H9 (cell line): ENCODE data around the gene TANC2. TPM values are rescaled to one million over a fixed set of nuclear protein-coding genes. Genes with fewer than 3 reads are reported as not detected.

Experiments
- DNase-seq: peaks from one replicate; pipeline ENCODE4 v3.0.0-alpha.2; 2017
- H2AFZ ChIP-seq: one replicate; pipeline ENCODE4 v1.6.1; 2013; ENCODE audit warnings: mild to moderate bottlenecking, low read length, control low read depth, moderate library complexity
- H2AK5ac ChIP-seq: 2 replicates; pipeline ENCODE4 v1.6.1; 2013; ENCODE audit warnings: low read length, control low read depth, mixed read lengths; ENCODE audit not compliant: insufficient read length
- H2BK120ac ChIP-seq: one replicate; pipeline ENCODE4 v1.6.1; 2013; ENCODE audit warnings: low read depth, mild to moderate bottlenecking, low read length, control low read depth, inconsistent platforms; ENCODE audit not compliant: poor library complexity, severe bottlenecking
- H2BK12ac ChIP-seq: 2 replicates; pipeline ENCODE4 v1.6.1; 2013; ENCODE audit warnings: low read length, control low read depth, mixed read lengths, low read depth; ENCODE audit not compliant: insufficient read length
- H2BK15ac ChIP-seq: 2 replicates; pipeline ENCODE4 v1.6.1; 2013; ENCODE audit warnings: low read depth, low read length, control low read depth
- H2BK20ac ChIP-seq: one replicate; pipeline ENCODE4 v1.6.1; 2013; ENCODE audit warnings: low read depth, mild to moderate bottlenecking, low read length, control low read depth, inconsistent platforms; ENCODE audit not compliant: poor library complexity, severe bottlenecking
- H2BK5ac ChIP-seq: 2 replicates; pipeline ENCODE4 v1.6.1; 2013; ENCODE audit warnings: low read length, control low read depth, mixed read lengths; ENCODE audit not compliant: insufficient read length
- H3K14ac ChIP-seq: 2 replicates; pipeline ENCODE4 v1.6.1; 2013; ENCODE audit warnings: low read length, control low read depth; ENCODE audit not compliant: insufficient read depth
- H3K18ac ChIP-seq: 2 replicates; pipeline ENCODE4 v1.6.1; 2013; ENCODE audit warnings: low read depth, mild to moderate bottlenecking, mixed read lengths, low read length, control low read depth; ENCODE audit not compliant: insufficient read length
- H3K23ac ChIP-seq: 2 replicates; pipeline ENCODE4 v1.6.1; 2013; ENCODE audit warnings: low read length, control low read depth, mixed read lengths, low read depth; ENCODE audit not compliant: insufficient read length
- H3K23me2 ChIP-seq: 2 replicates; pipeline ENCODE4 v1.6.1; 2013; ENCODE audit warnings: low read depth, mild to moderate bottlenecking, mixed read lengths, low read length, control low read depth; ENCODE audit not compliant: insufficient read length, poor library complexity, severe bottlenecking
- H3K27ac ChIP-seq: 2 replicates; pipeline ENCODE4 v1.5.1; 2013; ENCODE audit warnings: low read length, control low read depth, mixed read lengths, low read depth; ENCODE audit not compliant: insufficient read length
- H3K27me3 ChIP-seq: 2 replicates; pipeline ENCODE4 v1.6.1; 2013; ENCODE audit warnings: low read length, control low read depth, inconsistent platforms; ENCODE audit not compliant: insufficient read depth
- H3K4ac ChIP-seq: 2 replicates; pipeline ENCODE4 v1.6.1; 2013; ENCODE audit warnings: low read depth, mild to moderate bottlenecking, control low read depth, inconsistent platforms, low read length, moderate library complexity
- H3K4me1 ChIP-seq: 2 replicates; pipeline ENCODE4 v1.6.1; 2013; ENCODE audit warnings: low read length, control low read depth, inconsistent platforms; ENCODE audit not compliant: insufficient read depth
- H3K4me2 ChIP-seq: 2 replicates; pipeline ENCODE4 v1.6.1; 2013; ENCODE audit warnings: low read length, control low read depth, mixed read lengths; ENCODE audit not compliant: insufficient read length, insufficient read depth
- H3K56ac ChIP-seq: 2 replicates; pipeline ENCODE4 v1.6.1; 2013; ENCODE audit warnings: low read depth, mild to moderate bottlenecking, mixed read lengths, low read length, control low read depth; ENCODE audit not compliant: insufficient read length
- H3K79me1 ChIP-seq: 2 replicates; pipeline ENCODE4 v1.6.1; 2013; ENCODE audit warnings: low read depth, mild to moderate bottlenecking, moderate library complexity, low read length, control low read depth, inconsistent platforms; ENCODE audit not compliant: insufficient read depth, poor library complexity, severe bottlenecking
- H3K79me2 ChIP-seq: 2 replicates; pipeline ENCODE4 v1.6.1; 2013; ENCODE audit warnings: low read length, control low read depth, inconsistent platforms; ENCODE audit not compliant: insufficient read depth
- H3K9ac ChIP-seq: 2 replicates; pipeline ENCODE4 v1.6.1; 2013; ENCODE audit warnings: low read length, control low read depth, mixed read lengths; ENCODE audit not compliant: insufficient read length; ENCODE audit errors: extremely low read depth
- H3K9me3 ChIP-seq: one replicate; pipeline ENCODE4 v1.6.1; 2013; ENCODE audit warnings: low read depth, low read length, inconsistent platforms; ENCODE audit not compliant: control insufficient read depth
- H3T11ph ChIP-seq: one replicate; pipeline ENCODE4 v1.6.1; 2013; ENCODE audit warnings: mild to moderate bottlenecking, low read length, control low read depth, inconsistent platforms
- H4K20me1 ChIP-seq: one replicate; pipeline ENCODE4 v1.6.1; 2013; ENCODE audit not compliant: control insufficient read depth, insufficient read length, insufficient read depth
- H4K5ac ChIP-seq: 2 replicates; pipeline ENCODE4 v1.6.1; 2013; ENCODE audit warnings: low read depth, mild to moderate bottlenecking, mixed read lengths, low read length, control low read depth; ENCODE audit not compliant: insufficient read length
- H4K8ac ChIP-seq: replicated peaks from 2 replicates; pipeline ENCODE4 v1.6.1; 2013; ENCODE audit warnings: low read length, control low read depth, mixed read lengths, low read depth; ENCODE audit not compliant: insufficient read length
- H4K91ac ChIP-seq: 2 replicates; pipeline ENCODE4 v1.6.1; 2013; ENCODE audit warnings: low read depth, mild to moderate bottlenecking, moderate library complexity, mixed read lengths, low read length, control low read depth; ENCODE audit not compliant: insufficient read length
- H3K27ac Mint-ChIP-seq, 3 experiments: 2 replicates in 2 of 3; 3 replicates in 1 of 3; pipeline ENCODE4 v1.8.0; 2020 to 2021; ENCODE audit warnings: mixed read lengths in 3 of 3, mild to moderate bottlenecking in 1 of 3, moderate library complexity in 1 of 3
- H3K27me3 Mint-ChIP-seq: 2 replicates; pipeline ENCODE4 v1.8.0; 2021; ENCODE audit warnings: low read depth, mild to moderate bottlenecking, moderate library complexity, mixed read lengths
- H3K36me3 Mint-ChIP-seq, 3 experiments: 2 replicates in 2 of 3; 3 replicates in 1 of 3; pipeline ENCODE4 v1.8.0; 2020 to 2021; ENCODE audit warnings: low read depth in 3 of 3, mixed read lengths in 3 of 3; ENCODE audit not compliant: insufficient read depth in 1 of 3
- H3K4me1 Mint-ChIP-seq, 2 experiments: 2 replicates each; pipeline ENCODE4 v1.8.0; 2020; ENCODE audit warnings: mixed read lengths in 2 of 2
- H3K4me3 Mint-ChIP-seq, 2 experiments: 2 replicates in 1 of 2; 3 replicates in 1 of 2; pipeline ENCODE4 v1.8.0; 2020 to 2021; ENCODE audit warnings: mild to moderate bottlenecking in 2 of 2, mixed read lengths in 2 of 2, moderate library complexity in 1 of 2
- H3K9me3 Mint-ChIP-seq, 2 experiments: 2 replicates in 1 of 2; 3 replicates in 1 of 2; pipeline ENCODE4 v1.8.0; 2020; ENCODE audit warnings: mild to moderate bottlenecking in 2 of 2, mixed read lengths in 2 of 2, moderate library complexity in 1 of 2
- whole genome bisulfite sequencing: extraction: QIAGEN DNeasy Blood & Tissue Kit; methylation state at CpG from one replicate; pipeline ENCODE4 v1.1.7; 2013; ENCODE audit warnings: missing lambda C conversion rate, low lambda C conversion rate, mixed read lengths; ENCODE audit not compliant: insufficient read length; ENCODE audit errors: extremely low coverage; 5-methylcytosine and 5-hydroxymethylcytosine counted together
- total RNA-seq: library from RNA; stranded (reverse); gene quantifications from 2 replicates; pipeline ENCODE4 v1.2.1, GENCODE V29; 2021
- TF ChIP-seq, protein P1 (sequence below): fragments of 200-600 bp; sonication (generic); conservative IDR thresholded peaks from 3 replicates; pipeline ENCODE4 v1.8.0; 2021; ENCODE audit warnings: antibody characterized with exemption, mild to moderate bottlenecking

Gene TANC2
- total RNA-seq, 1 experiment from 2014 or later: 7.3 TPM

DNA sequence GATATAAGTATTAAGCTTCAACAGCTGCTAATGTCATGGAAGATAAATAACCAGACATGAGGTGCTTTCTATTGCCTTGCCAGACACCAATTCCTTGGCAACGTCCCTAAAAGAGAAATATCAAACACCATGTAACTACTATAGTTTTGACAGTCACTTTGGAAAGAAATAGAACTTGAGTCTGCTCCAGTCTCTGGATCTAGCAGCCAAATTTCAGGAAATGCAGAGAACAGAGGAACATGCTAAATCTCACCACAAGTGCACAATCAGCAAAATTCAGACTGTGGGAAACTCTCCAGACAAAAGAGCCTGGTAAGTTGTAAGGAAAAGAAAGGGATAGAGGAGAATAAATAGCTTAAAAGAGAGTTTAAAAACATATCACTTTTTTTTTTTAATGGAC, 28.4 kb upstream of the TANC2 start:
- TF ChIP-seq, protein P1, sequence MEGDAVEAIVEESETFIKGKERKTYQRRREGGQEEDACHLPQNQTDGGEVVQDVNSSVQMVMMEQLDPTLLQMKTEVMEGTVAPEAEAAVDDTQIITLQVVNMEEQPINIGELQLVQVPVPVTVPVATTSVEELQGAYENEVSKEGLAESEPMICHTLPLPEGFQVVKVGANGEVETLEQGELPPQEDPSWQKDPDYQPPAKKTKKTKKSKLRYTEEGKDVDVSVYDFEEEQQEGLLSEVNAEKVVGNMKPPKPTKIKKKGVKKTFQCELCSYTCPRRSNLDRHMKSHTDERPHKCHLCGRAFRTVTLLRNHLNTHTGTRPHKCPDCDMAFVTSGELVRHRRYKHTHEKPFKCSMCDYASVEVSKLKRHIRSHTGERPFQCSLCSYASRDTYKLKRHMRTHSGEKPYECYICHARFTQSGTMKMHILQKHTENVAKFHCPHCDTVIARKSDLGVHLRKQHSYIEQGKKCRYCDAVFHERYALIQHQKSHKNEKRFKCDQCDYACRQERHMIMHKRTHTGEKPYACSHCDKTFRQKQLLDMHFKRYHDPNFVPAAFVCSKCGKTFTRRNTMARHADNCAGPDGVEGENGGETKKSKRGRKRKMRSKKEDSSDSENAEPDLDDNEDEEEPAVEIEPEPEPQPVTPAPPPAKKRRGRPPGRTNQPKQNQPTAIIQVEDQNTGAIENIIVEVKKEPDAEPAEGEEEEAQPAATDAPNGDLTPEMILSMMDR: no peak
- Histone ChIP-seq H3T11ph (no peak overlapping the region), H2BK5ac (no peak overlapping the region), H3K9ac (no peak overlapping the region), H3K4me1 (no peaks in the 10 kb centered on the region), H4K8ac (no peak overlapping the region), H3K79me2 (no peaks in the 10 kb centered on the region), H4K5ac (no peak overlapping the region), H3K23me2 (no peaks in the 10 kb centered on the region), H3K4me2 (no peak overlapping the region), H4K20me1 (no peaks in the 10 kb centered on the region), H2BK120ac (no peak overlapping the region), H3K27ac (no peak overlapping the region), H3K56ac (no peak overlapping the region), H2BK20ac (no peak overlapping the region), H3K27me3 (no peaks in the 10 kb centered on the region), H3K14ac (no peak overlapping the region), H3K23ac (no peak overlapping the region), H3K9me3 (no peaks in the 10 kb centered on the region), H2BK15ac (no peak overlapping the region), H3K18ac (no peak overlapping the region), H3K79me1 (no peaks in the 10 kb centered on the region), H2BK12ac (no peak overlapping the region), H2AK5ac (no peak overlapping the region), H4K91ac (no peak overlapping the region), H2AFZ (no peak overlapping the region), H3K4ac (no peak overlapping the region)
- no peak for DNase-seq
- Mint-ChIP-seq H3K36me3 (peaks cover 0 to 10% (median 0%) of the 10 kb centered on the region in 3 experiments; a peak in 3 of 7 replicates), H3K9me3 (peaks cover 11 to 15% of the 10 kb centered on the region in 2 experiments), H3K4me1 (peaks cover 3% of the 10 kb centered on the region in 2 experiments; a peak in 3 of 4 replicates), H3K27ac (no peak overlapping the region), H3K4me3 (no peak overlapping the region), H3K27me3 (peaks cover 2% of the 10 kb centered on the region)
- no CpG with 5 or more reads among the region's 1 CpG for WGBS
